Measurements from ENCODE around the gene SAMD13. TPM values are rescaled to one million over a fixed set of nuclear protein-coding genes. Genes with fewer than 3 reads are reported as not detected.

Gene SAMD13
- total RNA-seq, 1 experiment from 2014 or later: 5.9 TPM

GRCh38 chr1:84355556-84355955, 54.0 kb downstream of the SAMD13 start:
- in situ Hi-C loops (cut with HindIII; ENCODE audit: low pct_unique_long_range_greater_than_20kb, low sequenced_read_pairs): no loop called here
- no peak for DNase-seq (ENCODE audit: low read depth, low spot score)

- DNase-seq (ENCODE audit: low read depth, low spot score): no peak
- in situ Hi-C loops (cut with HindIII; ENCODE audit: low pct_unique_long_range_greater_than_20kb, low sequenced_read_pairs): no loop called here
Observed at GRCh38 chr1:84356881-84357280, 55.4 kb downstream of the SAMD13 start.

GRCh38 chr1:84358695-84359094, 57.2 kb downstream of the SAMD13 start:
- in situ Hi-C loops (cut with HindIII; ENCODE audit: low pct_unique_long_range_greater_than_20kb, low sequenced_read_pairs): no loop called here
- no peak for DNase-seq (ENCODE audit: low read depth, low spot score)

DNA sequence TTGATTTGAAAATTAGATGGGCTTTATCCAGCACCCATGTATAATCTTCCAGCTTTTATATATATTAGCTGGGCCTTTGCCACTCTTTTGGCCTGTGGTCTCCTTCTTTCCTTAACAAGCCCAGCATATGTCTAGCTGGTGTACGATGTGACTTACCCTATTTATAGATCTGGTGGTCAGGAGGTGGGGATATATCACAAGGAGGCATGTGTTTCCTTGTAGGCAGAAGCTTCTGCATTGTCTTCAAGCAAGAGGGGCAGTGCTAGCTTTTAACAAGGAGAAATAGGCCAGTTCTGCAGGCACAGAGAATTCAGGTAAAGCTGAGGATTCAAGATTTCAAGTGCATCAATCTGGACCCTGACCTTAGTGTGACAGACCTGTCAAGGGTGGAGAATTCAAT, 58.8 kb downstream of the SAMD13 start:
- in situ Hi-C loops (cut with HindIII; ENCODE audit: low pct_unique_long_range_greater_than_20kb, low sequenced_read_pairs): no loop called here
- peak; percentile 66 for DNase-seq (ENCODE audit: low read depth, low spot score)

GRCh38 chr1:84361796-84362195, 60.3 kb downstream of the SAMD13 start:
- in situ Hi-C loops (cut with HindIII; ENCODE audit: low pct_unique_long_range_greater_than_20kb, low sequenced_read_pairs): no loop called here
- DNase-seq (ENCODE audit: low read depth, low spot score): no peak

DNA sequence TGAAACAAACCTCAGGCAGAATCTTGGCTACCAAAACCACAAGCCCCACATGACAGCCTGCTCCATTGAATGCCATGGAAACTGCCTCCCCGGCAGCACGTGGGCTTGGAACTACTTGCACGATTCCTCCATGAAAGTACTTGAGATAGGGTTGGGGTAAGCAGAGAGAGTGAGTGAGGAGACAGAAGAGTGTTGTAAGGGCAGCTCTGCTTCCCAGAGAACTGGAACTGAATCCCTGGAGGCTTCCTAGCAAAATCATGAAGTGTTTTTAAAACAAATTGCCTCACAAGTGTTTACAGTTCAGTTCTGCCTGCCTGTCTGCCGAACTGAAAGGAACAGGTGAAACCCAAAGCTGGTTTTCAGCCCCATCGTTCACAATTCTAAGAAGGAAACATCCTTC, 61.5 kb downstream of the SAMD13 start:
- in situ Hi-C loops (cut with HindIII; ENCODE audit: low pct_unique_long_range_greater_than_20kb, low sequenced_read_pairs): no loop called here
- peak; percentile 10 for DNase-seq (ENCODE audit: low read depth, low spot score)

GRCh38 chr1:84363622-84364021, 62.1 kb downstream of the SAMD13 start:
- in situ Hi-C loops (cut with HindIII; ENCODE audit: low pct_unique_long_range_greater_than_20kb, low sequenced_read_pairs): no loop called here
- no peak for DNase-seq (ENCODE audit: low read depth, low spot score)

DNA sequence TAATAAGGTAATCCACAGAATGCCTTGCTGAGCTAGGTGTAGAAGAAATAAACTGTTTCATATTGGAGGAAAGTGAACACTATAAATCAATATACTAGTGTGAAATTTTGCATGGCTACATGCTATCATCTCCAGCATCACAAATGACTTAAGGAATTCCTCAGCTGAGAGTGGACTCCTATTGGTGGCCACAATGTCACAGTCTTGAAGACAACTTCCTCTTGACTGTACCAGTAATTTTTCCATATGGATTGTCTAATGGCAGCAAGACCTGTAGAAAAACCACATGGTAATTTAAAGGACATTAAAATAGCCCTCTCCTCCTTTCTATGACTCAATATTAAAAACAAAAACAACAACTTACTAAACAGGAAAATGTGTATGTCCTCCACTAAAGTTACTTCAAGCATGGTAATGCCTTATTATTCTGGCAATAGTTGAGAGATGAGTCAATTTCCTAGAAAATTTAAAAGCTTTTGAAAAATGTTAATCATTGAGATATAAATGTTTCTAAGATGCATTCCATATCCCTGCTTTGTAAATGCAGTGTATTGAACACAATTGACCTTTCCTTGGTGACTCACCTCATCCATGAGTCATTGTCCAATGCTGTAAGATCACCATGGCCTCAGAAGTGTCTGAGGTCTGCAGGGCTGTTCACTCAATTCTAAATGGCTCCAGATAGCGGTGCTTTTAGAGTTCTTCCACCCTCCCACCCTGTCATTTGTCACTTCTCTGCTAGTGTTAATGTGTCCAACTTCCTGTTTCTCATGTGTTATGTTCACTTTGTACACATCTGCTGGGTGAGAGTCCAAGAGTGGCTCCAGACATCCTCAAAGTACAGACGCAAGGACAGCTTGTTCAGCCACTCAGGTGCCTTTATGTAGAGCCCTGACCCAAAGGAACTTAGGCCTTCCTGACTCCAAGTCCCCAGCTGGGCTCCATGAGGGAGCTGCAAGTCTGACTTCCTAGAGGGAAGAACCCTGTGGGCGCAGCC, 64.0 kb downstream of the SAMD13 start:
- peak; percentile 66 for DNase-seq (ENCODE audit: low read depth, low spot score)
- in situ Hi-C loops (cut with HindIII; ENCODE audit: low pct_unique_long_range_greater_than_20kb, low sequenced_read_pairs): no loop called here

- DNase-seq (ENCODE audit: low read depth, low spot score): no peak
- in situ Hi-C loops (cut with HindIII; ENCODE audit: low pct_unique_long_range_greater_than_20kb, low sequenced_read_pairs): no loop called here
Observed at GRCh38 chr1:84366786-84367185, 65.3 kb downstream of the SAMD13 start.

- no peak for DNase-seq (ENCODE audit: low read depth, low spot score)
- in situ Hi-C loops (cut with HindIII; ENCODE audit: low pct_unique_long_range_greater_than_20kb, low sequenced_read_pairs): no loop called here
Observed at GRCh38 chr1:84367219-84367618, 65.7 kb downstream of the SAMD13 start.

DNA sequence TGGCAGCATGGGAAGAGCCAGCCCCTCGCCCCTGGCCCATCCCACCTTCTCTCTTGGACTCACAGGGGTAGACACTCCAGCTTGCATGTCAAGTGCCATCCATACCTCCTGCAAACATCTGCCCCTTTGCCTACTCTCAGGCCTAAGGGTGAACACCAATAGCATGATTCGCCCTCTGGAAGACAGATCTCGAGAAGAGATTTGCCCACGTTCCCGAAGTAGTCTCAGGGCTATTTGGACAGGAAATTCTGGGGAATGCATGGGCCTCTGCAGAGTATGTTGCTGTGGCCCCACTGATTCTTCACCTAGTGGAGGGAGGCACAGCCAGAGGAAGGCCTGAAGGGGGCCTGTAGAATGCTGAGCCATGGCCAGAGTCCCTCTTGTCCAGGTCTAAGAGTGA, 66.9 kb downstream of the SAMD13 start:
- DNase-seq (ENCODE audit: low read depth, low spot score): no peak
- in situ Hi-C loops (cut with HindIII; ENCODE audit: low pct_unique_long_range_greater_than_20kb, low sequenced_read_pairs): no loop called here

DNA sequence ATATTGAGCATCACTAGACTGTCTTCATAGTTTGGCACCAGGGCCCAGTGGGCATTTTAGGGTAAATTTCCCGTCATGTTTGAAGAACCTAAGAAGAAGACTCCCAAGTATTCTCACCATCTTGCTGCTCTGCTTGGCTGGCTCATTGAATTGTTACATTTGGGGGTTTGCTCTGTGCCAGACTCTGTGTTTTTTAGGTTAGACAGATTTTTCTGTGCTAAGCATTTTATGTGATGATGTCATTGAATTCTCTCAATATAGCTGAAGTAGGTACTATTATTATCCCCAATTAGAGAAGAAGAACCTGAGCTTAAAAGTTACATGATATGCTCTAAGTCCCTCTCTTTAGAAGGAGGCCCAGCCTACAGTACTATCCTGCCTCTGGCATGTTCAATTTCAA, 68.8 kb downstream of the SAMD13 start:
- in situ Hi-C loops (cut with HindIII; ENCODE audit: low pct_unique_long_range_greater_than_20kb, low sequenced_read_pairs): no loop called here
- DNase-seq (ENCODE audit: low read depth, low spot score): no peak

GRCh38 chr1:84370831-84371394, 69.4 kb downstream of the SAMD13 start:
- in situ Hi-C loops (cut with HindIII; ENCODE audit: low pct_unique_long_range_greater_than_20kb, low sequenced_read_pairs): no loop called here
- DNase-seq (ENCODE audit: low read depth, low spot score): no peak

- in situ Hi-C loops (cut with HindIII; ENCODE audit: low pct_unique_long_range_greater_than_20kb, low sequenced_read_pairs): no loop called here
- no peak for DNase-seq (ENCODE audit: low read depth, low spot score)
Observed at GRCh38 chr1:84373436-84374141, 72.1 kb downstream of the SAMD13 start.

GRCh38 chr1:84374991-84375696, 73.6 kb downstream of the SAMD13 start:
- in situ Hi-C loops (cut with HindIII; ENCODE audit: low pct_unique_long_range_greater_than_20kb, low sequenced_read_pairs): no loop called here
- no peak for DNase-seq (ENCODE audit: low read depth, low spot score)

GRCh38 chr1:84376000-84376910, 74.7 kb downstream of the SAMD13 start:
- DNase-seq (ENCODE audit: low read depth, low spot score): no peak
- in situ Hi-C loops (cut with HindIII; ENCODE audit: low pct_unique_long_range_greater_than_20kb, low sequenced_read_pairs): no loop called here

- DNase-seq (ENCODE audit: low read depth, low spot score): no peak
- in situ Hi-C loops (cut with HindIII; ENCODE audit: low pct_unique_long_range_greater_than_20kb, low sequenced_read_pairs): no loop called here
Observed at GRCh38 chr1:84377480-84378095, 76.1 kb downstream of the SAMD13 start.
